ENCODE measurements around the gene PCDH9. TPM values are rescaled to one million over a fixed set of nuclear protein-coding genes. Genes with fewer than 3 reads are reported as not detected.

Gene PCDH9
- total and polyA plus RNA-seq, 9 donors = 0.18 to 6.5 (median 1.3) TPM

DNA sequence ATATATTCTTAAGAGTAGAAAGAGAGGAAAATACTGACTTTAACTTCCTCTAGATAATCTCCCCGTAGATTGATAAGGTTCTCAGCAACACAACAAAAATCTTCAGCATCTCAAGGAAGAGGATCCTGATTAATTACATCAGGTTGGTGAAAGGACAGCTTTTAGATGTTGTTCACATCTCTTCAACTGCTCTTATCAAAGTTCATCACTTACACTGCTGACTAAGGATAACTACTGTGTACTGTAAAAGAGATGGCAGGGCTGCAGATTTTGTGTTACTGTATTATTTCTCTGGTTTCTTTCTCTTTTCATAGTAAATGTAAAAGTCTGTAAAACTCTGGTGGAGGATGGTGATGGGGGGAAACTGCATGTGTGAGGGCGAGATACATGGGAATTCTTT is 133.7 kb downstream of the PCDH9 start:
- TF ChIP-seq EP300 (IDR thresholded peaks at IDR 0.05) (no peak), POLR2A (IDR thresholded peaks at IDR 0.05) (no peak)
- TF ChIP-seq, protein P1, sequence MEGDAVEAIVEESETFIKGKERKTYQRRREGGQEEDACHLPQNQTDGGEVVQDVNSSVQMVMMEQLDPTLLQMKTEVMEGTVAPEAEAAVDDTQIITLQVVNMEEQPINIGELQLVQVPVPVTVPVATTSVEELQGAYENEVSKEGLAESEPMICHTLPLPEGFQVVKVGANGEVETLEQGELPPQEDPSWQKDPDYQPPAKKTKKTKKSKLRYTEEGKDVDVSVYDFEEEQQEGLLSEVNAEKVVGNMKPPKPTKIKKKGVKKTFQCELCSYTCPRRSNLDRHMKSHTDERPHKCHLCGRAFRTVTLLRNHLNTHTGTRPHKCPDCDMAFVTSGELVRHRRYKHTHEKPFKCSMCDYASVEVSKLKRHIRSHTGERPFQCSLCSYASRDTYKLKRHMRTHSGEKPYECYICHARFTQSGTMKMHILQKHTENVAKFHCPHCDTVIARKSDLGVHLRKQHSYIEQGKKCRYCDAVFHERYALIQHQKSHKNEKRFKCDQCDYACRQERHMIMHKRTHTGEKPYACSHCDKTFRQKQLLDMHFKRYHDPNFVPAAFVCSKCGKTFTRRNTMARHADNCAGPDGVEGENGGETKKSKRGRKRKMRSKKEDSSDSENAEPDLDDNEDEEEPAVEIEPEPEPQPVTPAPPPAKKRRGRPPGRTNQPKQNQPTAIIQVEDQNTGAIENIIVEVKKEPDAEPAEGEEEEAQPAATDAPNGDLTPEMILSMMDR (IDR thresholded peaks at IDR 0.05) = no peak
- Histone ChIP-seq H3K4me3 (no peak overlapping the region), H3K27ac (no peak overlapping the region), H3K36me3 (no peaks in the 10 kb centered on the region), H3K4me1 (ENCODE audit: insufficient read depth) (no peaks in the 10 kb centered on the region), H3K9me3 (no peaks in the 10 kb centered on the region), H3K27me3 (no peaks in the 10 kb centered on the region)
- no peak for DNase-seq
- WGBS, 3 donors = 89 to 93% (median 91%) methylated on average over 2 of the region's 2 CpGs
- intact Hi-C loops (cut with DNase I) = no loop called here

DNA sequence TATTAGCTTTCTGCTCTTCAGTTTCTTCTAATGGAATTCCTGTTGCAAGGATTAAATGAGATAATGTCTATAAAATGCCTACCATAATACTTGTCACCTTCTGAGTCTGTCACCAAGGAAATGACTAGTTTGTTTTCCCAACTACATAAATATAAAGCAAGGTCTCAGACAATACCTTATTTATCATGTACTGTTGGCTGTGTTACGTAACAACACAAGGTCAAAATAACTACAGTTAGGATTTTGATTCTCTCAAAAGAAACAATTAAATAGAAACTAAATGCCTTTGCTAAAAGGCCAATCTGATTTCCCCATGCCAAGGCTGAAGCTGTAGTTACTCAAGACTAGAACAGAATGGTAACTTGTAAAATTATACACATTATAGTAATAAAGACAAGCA is 134.5 kb downstream of the PCDH9 start:
- H3K4me1 ChIP-seq (ENCODE audit: insufficient read depth) = no peaks in the 10 kb centered on the region
- no peak overlapping the region for H3K27ac ChIP-seq
- H3K4me3 ChIP-seq = no peak overlapping the region
- H3K9me3 ChIP-seq = no peaks in the 10 kb centered on the region
- intact Hi-C loops (cut with DNase I) = no loop called here
- 66 to 74% (median 72%) methylated on average over 1 of the region's 1 CpG for WGBS, 3 donors
- TF ChIP-seq POLR2A (IDR thresholded peaks at IDR 0.05) (no peak), EP300 (IDR thresholded peaks at IDR 0.05) (no peak)
- TF ChIP-seq, protein P1 (IDR thresholded peaks at IDR 0.05) = no peak
- no peaks in the 10 kb centered on the region for H3K36me3 ChIP-seq
- no peaks in the 10 kb centered on the region for H3K27me3 ChIP-seq
- DNase-seq = no peak

DNA sequence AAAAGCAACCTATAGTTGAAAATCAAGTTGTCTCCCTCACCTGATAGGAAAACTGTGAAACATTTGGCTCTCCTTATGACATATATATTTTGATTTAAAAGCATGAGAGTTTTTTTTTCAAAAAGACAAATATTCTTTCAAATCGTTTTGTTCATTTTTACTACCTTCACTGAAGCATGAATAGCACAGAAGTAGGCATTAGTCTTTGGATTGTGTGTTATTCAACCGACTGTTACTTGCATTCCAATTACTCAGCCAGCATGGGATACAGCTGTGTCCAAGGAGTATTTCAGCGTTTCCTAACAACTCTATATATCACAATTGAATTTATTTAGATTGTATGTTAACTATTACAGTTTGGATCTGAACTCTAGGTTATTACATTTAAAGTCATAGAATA is 135.2 kb downstream of the PCDH9 start:
- no peaks in the 10 kb centered on the region for H3K9me3 ChIP-seq
- WGBS, 3 donors = 67 to 74% (median 73%) methylated on average over 3 of the region's 3 CpGs
- no peak for DNase-seq
- no peak overlapping the region for H3K27ac ChIP-seq
- no peaks in the 10 kb centered on the region for H3K36me3 ChIP-seq
- intact Hi-C loops (cut with DNase I) = no loop called here
- no peaks in the 10 kb centered on the region for H3K4me1 ChIP-seq (ENCODE audit: insufficient read depth)
- TF ChIP-seq POLR2A (IDR thresholded peaks at IDR 0.05) (no peak), EP300 (IDR thresholded peaks at IDR 0.05) (no peak)
- TF ChIP-seq, protein P1 (IDR thresholded peaks at IDR 0.05) = no peak
- no peak overlapping the region for H3K4me3 ChIP-seq
- H3K27me3 ChIP-seq = no peaks in the 10 kb centered on the region

DNA sequence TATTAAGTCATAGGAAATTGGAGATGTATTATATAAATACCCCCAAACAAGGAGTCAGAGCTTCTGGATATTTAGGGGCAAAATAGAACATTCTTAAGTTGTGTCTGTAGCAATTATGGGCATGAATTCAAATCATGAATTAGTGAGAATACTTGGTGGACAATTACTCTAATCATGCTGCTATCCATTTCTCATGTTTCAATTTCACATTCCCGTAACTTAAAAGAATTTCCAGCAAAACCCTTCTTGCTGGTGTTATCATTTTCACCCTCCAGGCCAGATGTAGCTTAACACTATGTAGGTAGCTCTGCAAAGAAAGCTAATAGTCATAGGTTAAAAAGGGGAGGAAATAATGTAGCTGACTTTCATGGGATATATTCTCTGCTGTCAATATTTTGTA is 136.1 kb downstream of the PCDH9 start:
- Histone ChIP-seq H3K27ac (no peak overlapping the region), H3K36me3 (no peaks in the 10 kb centered on the region), H3K27me3 (no peaks in the 10 kb centered on the region), H3K4me3 (no peak overlapping the region), H3K9me3 (no peaks in the 10 kb centered on the region), H3K4me1 (ENCODE audit: insufficient read depth) (no peaks in the 10 kb centered on the region)
- intact Hi-C loops (cut with DNase I) = no loop called here
- 65 to 87% (median 85%) methylated on average over 1 of the region's 1 CpG for WGBS, 3 donors
- TF ChIP-seq POLR2A (IDR thresholded peaks at IDR 0.05) (no peak), EP300 (IDR thresholded peaks at IDR 0.05) (no peak)
- TF ChIP-seq, protein P1 (IDR thresholded peaks at IDR 0.05) = no peak
- DNase-seq = no peak

DNA sequence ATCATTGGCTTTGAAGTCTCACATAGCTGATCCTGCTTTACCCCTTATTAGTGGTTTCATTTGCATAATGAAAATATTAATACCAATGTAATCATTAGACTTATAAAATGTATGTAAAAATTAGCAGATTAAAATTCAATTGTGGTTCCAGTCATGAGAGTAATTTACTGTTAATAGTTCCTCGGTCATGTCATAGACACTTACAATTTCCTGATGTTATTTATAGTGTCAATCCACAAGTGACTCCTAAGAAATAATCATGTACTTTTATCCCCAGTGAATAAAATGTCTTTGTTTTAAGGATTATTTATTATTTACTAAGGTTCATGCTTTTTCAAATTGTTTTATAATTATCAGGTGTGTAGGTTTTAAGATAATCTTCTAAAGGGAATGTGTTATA is 138.5 kb downstream of the PCDH9 start:
- H3K27ac ChIP-seq = no peak overlapping the region
- no peaks in the 10 kb centered on the region for H3K27me3 ChIP-seq
- H3K4me1 ChIP-seq (ENCODE audit: insufficient read depth) = no peaks in the 10 kb centered on the region
- DNase-seq = no peak
- no peaks in the 10 kb centered on the region for H3K36me3 ChIP-seq
- TF ChIP-seq, protein P1 (IDR thresholded peaks at IDR 0.05) = no peak
- no peak for TF ChIP-seq POLR2A (IDR thresholded peaks at IDR 0.05)
- no peak for TF ChIP-seq EP300 (IDR thresholded peaks at IDR 0.05)
- WGBS, 3 donors = 84 to 90% (median 89%) methylated on average over 1 of the region's 1 CpG
- H3K4me3 ChIP-seq = no peak overlapping the region
- no peaks in the 10 kb centered on the region for H3K9me3 ChIP-seq
- intact Hi-C loops (cut with DNase I) = no loop called here
